WTC11 (cell line): Measurements from ENCODE around the gene TRPM8. TPM values are rescaled to one million over a fixed set of nuclear protein-coding genes. Genes with fewer than 3 reads are reported as not detected.

Experiments used
- ATAC-seq: fragments of 200-7000 bp; cut with Tn5 transposase; 2 replicates; pipeline ENCODE4 v1.10.0; 2021; ENCODE audit warnings: mild to moderate bottlenecking, moderate library complexity
- CTCF ChIA-PET: fragments of 300-600 bp; sonication (Branson Sonifier 250); formaldehyde crosslinking; loops from one replicate; lab custom pipeline; 2021; ENCODE audit warnings: antibody characterized with exemption; lab: Charles Lee
- POLR2A ChIA-PET: fragments of 350-600 bp; sonication (Branson Sonifier 250); formaldehyde crosslinking; loops from one replicate; lab custom pipeline; 2021; ENCODE audit warnings: antibody characterized with exemption; lab: Charles Lee
- DNase-seq: peaks from one replicate; pipeline ENCODE4 v3.0.0; 2021; ENCODE audit warnings: low spot score
- H3K27ac Mint-ChIP-seq: 2 replicates; pipeline ENCODE4 v1.8.0; 2021; ENCODE audit warnings: mixed read lengths
- H3K27me3 Mint-ChIP-seq: 2 replicates; pipeline ENCODE4 v1.8.0; 2021; ENCODE audit warnings: low read depth, mild to moderate bottlenecking, moderate library complexity, mixed read lengths
- H3K36me3 Mint-ChIP-seq: 2 replicates; pipeline ENCODE4 v1.8.0; 2021; ENCODE audit warnings: mixed read lengths
- H3K4me1 Mint-ChIP-seq: 2 replicates; pipeline ENCODE4 v1.8.0; 2022; ENCODE audit warnings: mixed read lengths
- H3K4me3 Mint-ChIP-seq: 2 replicates; pipeline ENCODE4 v1.8.0; 2021; ENCODE audit warnings: mild to moderate bottlenecking, moderate library complexity, mixed read lengths
- H3K9me3 Mint-ChIP-seq: 2 replicates; pipeline ENCODE4 v1.8.0; 2021; ENCODE audit warnings: mixed read lengths
- AFF4 ChIP-seq: sonication (generic); formaldehyde crosslinking; IDR thresholded peaks from 2 replicates; pipeline ENCODE4 v1.8.1; 2023; ENCODE audit warnings: mild to moderate bottlenecking, missing genetic modification reagents, borderline replicate concordance
- CDX4 ChIP-seq: fragments of 250-450 bp; sonication (Bioruptor Pico); IDR thresholded peaks from 2 replicates; pipeline ENCODE4 v1.9.0; 2021; ENCODE audit warnings: moderate library complexity, mild to moderate bottlenecking, inconsistent platforms, borderline replicate concordance
- CREB1 ChIP-seq: sonication (generic); formaldehyde crosslinking; IDR thresholded peaks from 2 replicates; pipeline ENCODE4 v1.8.0; 2023; ENCODE audit warnings: mild to moderate bottlenecking, missing genetic modification reagents
- FOXK1 ChIP-seq: sonication (generic); formaldehyde crosslinking; IDR thresholded peaks from 2 replicates; pipeline ENCODE4 v1.8.0; 2022; ENCODE audit warnings: mild to moderate bottlenecking, moderate library complexity, missing genetic modification reagents
- MXD4 ChIP-seq: fragments of 250-450 bp; sonication (Bioruptor Pico); IDR thresholded peaks from 2 replicates; pipeline ENCODE4 v1.8.0; 2021; ENCODE audit warnings: mild to moderate bottlenecking, moderate library complexity, borderline replicate concordance
- NFATC4 ChIP-seq: fragments of 250-450 bp; sonication (Bioruptor Pico); IDR thresholded peaks from 2 replicates; pipeline ENCODE4 v1.9.0; 2021; ENCODE audit warnings: mild to moderate bottlenecking
- NFYB ChIP-seq: sonication (generic); formaldehyde crosslinking; conservative IDR thresholded peaks from 2 replicates; pipeline ENCODE4 v1.8.0; 2022; ENCODE audit warnings: low read depth, missing genetic modification reagents
- PRRX2 ChIP-seq: fragments of 250-450 bp; sonication (Bioruptor Pico); IDR thresholded peaks from 2 replicates; pipeline ENCODE4 v1.8.0; 2021; ENCODE audit warnings: mild to moderate bottlenecking
- TEAD1 ChIP-seq: sonication (generic); formaldehyde crosslinking; IDR thresholded peaks from 2 replicates; pipeline ENCODE4 v1.8.0; 2022; ENCODE audit warnings: mild to moderate bottlenecking, missing genetic modification reagents
- ZMAT4 ChIP-seq: fragments of 250-450 bp; sonication (Bioruptor Pico); IDR thresholded peaks from 2 replicates; pipeline ENCODE4 v1.9.0; 2021; ENCODE audit warnings: mild to moderate bottlenecking
- ZNF281 ChIP-seq: sonication (generic); formaldehyde crosslinking; IDR thresholded peaks from 2 replicates; pipeline ENCODE4 v1.8.0; 2023; ENCODE audit warnings: mild to moderate bottlenecking, missing genetic modification reagents
- ZNF317 ChIP-seq: sonication (generic); formaldehyde crosslinking; IDR thresholded peaks from 2 replicates; pipeline ENCODE4 v1.8.1; 2023; ENCODE audit warnings: low read depth, mild to moderate bottlenecking, moderate library complexity, missing genetic modification reagents, borderline replicate concordance
- ZNF532 ChIP-seq: fragments of 250-450 bp; sonication (Bioruptor Pico); IDR thresholded peaks from 2 replicates; pipeline ENCODE4 v1.9.0; 2021; ENCODE audit warnings: mild to moderate bottlenecking, borderline replicate concordance
- total RNA-seq: library from RNA; stranded (reverse); gene quantifications from 3 replicates; pipeline ENCODE4 v1.2.3, GENCODE V29; 2021
- TF ChIP-seq, protein P1 (sequence below): sonication (generic); formaldehyde crosslinking; IDR thresholded peaks from 2 replicates; pipeline ENCODE4 v1.8.1; 2022; ENCODE audit warnings: mild to moderate bottlenecking, missing genetic modification reagents, moderate library complexity, borderline replicate concordance

TRPM8 gene
- total RNA-seq, 1 experiment from 2014 or later, result 0.26 TPM

DNA sequence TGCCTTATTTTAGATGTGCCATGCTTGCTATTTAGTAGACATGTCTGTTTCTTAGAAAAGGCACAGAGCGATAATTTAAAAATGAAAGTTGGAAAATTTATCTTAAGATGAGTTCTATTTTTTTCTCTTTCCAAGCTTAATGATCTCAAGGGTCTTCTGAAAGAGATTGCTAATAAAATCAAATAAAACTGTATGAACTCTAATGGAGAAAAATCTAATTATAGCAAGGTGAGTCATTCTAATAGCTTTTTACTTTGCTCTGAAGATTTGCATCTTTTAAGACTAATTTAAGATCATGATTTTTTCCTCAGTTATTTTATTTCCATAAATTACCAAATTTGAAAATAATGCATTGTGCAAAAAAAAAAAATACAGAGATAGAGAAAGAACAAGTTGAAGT lies 97.3 kb downstream of the TRPM8 start (continued):
- TF ChIP-seq AFF4 (CRISPR knock-in tag) (no peak), NFATC4 (CRISPR knock-in tag) (no peak), FOXK1 (CRISPR knock-in tag) (no peak)

DNA sequence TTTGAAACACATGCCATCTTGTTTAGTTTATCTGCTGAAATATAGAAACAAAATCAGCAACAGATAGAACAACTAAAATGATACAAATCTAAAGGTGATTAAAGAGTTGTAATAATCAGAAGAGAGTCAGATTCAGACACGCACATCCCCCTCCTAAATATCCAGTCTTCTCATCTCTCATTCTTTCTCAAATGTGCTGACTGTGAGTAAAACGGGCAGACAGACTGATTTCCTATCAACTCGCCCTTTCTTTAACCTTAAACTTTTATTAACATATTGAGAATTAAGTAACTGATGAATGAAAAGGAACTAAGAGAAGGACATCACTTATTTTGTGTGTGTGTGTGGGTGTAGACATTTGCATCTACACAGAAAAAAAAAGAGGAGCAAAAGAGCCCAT lies 98.7 kb downstream of the TRPM8 start:
- ATAC-seq (no peak), DNase-seq (no peak)
- H3K4me1 Mint-ChIP-seq, result no peaks in the 10 kb centered on the region
- H3K4me3 Mint-ChIP-seq, result no peak overlapping the region
- no peaks in the 10 kb centered on the region for H3K36me3 Mint-ChIP-seq
- peaks cover 10% of the 10 kb centered on the region for H3K9me3 Mint-ChIP-seq
- no peak overlapping the region for H3K27ac Mint-ChIP-seq
- POLR2A ChIA-PET, result no interaction called here
- CTCF ChIA-PET, result no interaction called here
- H3K27me3 Mint-ChIP-seq, result no peaks in the 10 kb centered on the region
- TF ChIP-seq NFYB (CRISPR knock-in tag) (no peak), ZNF281 (no peak), CDX4 (no peak), ZMAT4 (CRISPR knock-in tag) (no peak)
- TF ChIP-seq, protein P1, sequence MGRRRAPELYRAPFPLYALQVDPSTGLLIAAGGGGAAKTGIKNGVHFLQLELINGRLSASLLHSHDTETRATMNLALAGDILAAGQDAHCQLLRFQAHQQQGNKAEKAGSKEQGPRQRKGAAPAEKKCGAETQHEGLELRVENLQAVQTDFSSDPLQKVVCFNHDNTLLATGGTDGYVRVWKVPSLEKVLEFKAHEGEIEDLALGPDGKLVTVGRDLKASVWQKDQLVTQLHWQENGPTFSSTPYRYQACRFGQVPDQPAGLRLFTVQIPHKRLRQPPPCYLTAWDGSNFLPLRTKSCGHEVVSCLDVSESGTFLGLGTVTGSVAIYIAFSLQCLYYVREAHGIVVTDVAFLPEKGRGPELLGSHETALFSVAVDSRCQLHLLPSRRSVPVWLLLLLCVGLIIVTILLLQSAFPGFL (CRISPR knock-in tag), result no peak

DNA sequence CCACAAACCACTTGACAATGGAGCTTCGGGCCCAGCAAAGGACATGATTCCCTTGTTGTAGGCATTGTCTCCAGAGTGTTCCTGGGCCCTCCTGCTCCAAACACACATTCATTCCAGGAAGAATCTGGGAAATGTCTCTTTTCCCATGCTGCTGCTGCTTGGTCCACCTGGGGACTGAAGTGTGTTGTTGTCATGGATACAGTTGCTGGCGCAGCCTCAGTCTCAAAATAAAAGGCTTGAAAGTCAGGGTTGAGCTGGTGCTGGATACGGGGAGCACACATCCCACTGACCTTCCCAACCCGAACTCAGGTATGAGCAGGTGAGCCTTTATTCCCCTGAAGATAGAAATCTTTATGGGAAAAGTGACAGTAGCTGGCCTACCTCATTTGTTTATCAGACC lies 102.7 kb downstream of the TRPM8 start:
- ATAC-seq (no peak), DNase-seq (no peak)
- H3K36me3 Mint-ChIP-seq, result peaks cover 16% of the 10 kb centered on the region
- no peak for TF ChIP-seq TEAD1 (CRISPR knock-in tag)
- TF ChIP-seq MXD4 (CRISPR knock-in tag), result no peak
- POLR2A ChIA-PET, result no interaction called here
- no peak overlapping the region for H3K27ac Mint-ChIP-seq
- no peak overlapping the region for H3K4me3 Mint-ChIP-seq
- CTCF ChIA-PET, result no interaction called here
- H3K27me3 Mint-ChIP-seq, result no peaks in the 10 kb centered on the region
- H3K9me3 Mint-ChIP-seq, result peaks cover 36% of the 10 kb centered on the region
- no peaks in the 10 kb centered on the region for H3K4me1 Mint-ChIP-seq

GRCh38 chr2:234020332-234020731 lies 103.2 kb downstream of the TRPM8 start:
- POLR2A ChIA-PET, result no interaction called here
- H3K36me3 Mint-ChIP-seq, result peaks cover 16% of the 10 kb centered on the region
- H3K27ac Mint-ChIP-seq, result no peak overlapping the region
- H3K9me3 Mint-ChIP-seq, result peaks cover 36% of the 10 kb centered on the region
- no peaks in the 10 kb centered on the region for H3K27me3 Mint-ChIP-seq
- CTCF ChIA-PET, result no interaction called here
- ATAC-seq, result no peak
- no peaks in the 10 kb centered on the region for H3K4me1 Mint-ChIP-seq
- no peak for DNase-seq
- no peak overlapping the region for H3K4me3 Mint-ChIP-seq
- no peak for TF ChIP-seq CREB1
- TF ChIP-seq ZNF532 (CRISPR knock-in tag), result no peak
- no peak for TF ChIP-seq ZNF317
- no peak for TF ChIP-seq PRRX2 (CRISPR knock-in tag)
- no peak for TF ChIP-seq MXD4 (CRISPR knock-in tag)
